ENCODE measurements around the gene MYT1.

The MYT1 gene

DNA sequence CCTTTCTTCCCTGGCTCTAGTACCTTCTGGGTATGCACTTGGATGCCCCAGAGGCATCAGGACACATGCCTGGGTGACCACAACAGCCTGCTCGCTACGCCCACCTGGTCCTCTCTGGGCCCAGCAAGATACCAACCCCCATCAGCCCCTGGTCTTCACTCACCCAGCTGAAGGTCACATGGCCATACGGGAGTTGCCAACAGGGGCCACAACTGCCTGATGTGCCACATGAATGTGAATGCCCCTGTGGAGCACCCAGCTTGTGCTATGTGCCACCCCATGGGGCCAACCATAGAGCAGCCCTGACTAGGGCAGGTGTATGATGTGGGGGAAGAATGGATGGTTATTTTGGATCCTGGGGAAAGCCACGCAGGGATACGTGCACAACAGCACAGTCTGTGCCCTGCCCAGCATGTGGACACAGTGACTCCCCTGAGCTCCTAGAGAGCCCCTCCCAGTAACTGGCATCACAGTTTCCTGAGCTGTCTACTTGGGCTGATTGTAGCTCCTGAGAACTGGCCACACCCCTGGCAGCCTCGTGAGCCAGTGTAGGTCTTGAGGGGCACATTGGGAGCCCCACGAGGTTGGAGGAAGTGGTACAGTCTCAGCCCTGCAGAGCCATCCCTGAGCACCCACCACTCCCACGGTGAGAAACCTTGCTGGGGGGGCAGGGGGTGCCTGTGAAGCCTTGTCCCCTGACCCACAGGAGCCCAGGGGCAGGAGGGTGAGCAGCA is 80.8 kb downstream of the MYT1 start:
- H3K27me3 ChIP-seq (ENCODE audit: insufficient read depth, poor library complexity, severe bottlenecking), result peaks cover 2% of the 10 kb centered on the region
- no peak overlapping the region for H3K4me3 ChIP-seq (replicated peaks; ENCODE audit: insufficient read depth, low read length)
- no peak for TF ChIP-seq GABPA (IDR thresholded peaks at IDR 0.05; ENCODE audit: low read depth)
- TF ChIP-seq, protein P1, sequence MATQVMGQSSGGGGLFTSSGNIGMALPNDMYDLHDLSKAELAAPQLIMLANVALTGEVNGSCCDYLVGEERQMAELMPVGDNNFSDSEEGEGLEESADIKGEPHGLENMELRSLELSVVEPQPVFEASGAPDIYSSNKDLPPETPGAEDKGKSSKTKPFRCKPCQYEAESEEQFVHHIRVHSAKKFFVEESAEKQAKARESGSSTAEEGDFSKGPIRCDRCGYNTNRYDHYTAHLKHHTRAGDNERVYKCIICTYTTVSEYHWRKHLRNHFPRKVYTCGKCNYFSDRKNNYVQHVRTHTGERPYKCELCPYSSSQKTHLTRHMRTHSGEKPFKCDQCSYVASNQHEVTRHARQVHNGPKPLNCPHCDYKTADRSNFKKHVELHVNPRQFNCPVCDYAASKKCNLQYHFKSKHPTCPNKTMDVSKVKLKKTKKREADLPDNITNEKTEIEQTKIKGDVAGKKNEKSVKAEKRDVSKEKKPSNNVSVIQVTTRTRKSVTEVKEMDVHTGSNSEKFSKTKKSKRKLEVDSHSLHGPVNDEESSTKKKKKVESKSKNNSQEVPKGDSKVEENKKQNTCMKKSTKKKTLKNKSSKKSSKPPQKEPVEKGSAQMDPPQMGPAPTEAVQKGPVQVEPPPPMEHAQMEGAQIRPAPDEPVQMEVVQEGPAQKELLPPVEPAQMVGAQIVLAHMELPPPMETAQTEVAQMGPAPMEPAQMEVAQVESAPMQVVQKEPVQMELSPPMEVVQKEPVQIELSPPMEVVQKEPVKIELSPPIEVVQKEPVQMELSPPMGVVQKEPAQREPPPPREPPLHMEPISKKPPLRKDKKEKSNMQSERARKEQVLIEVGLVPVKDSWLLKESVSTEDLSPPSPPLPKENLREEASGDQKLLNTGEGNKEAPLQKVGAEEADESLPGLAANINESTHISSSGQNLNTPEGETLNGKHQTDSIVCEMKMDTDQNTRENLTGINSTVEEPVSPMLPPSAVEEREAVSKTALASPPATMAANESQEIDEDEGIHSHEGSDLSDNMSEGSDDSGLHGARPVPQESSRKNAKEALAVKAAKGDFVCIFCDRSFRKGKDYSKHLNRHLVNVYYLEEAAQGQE (IDR thresholded peaks at IDR 0.05; ENCODE audit: insufficient replicate concordance, low read depth), result no peak
- TF ChIP-seq POLR2AphosphoS5 (IDR thresholded peaks at IDR 0.05; ENCODE audit: low read depth), result no peak
- TF ChIP-seq, protein P2, sequence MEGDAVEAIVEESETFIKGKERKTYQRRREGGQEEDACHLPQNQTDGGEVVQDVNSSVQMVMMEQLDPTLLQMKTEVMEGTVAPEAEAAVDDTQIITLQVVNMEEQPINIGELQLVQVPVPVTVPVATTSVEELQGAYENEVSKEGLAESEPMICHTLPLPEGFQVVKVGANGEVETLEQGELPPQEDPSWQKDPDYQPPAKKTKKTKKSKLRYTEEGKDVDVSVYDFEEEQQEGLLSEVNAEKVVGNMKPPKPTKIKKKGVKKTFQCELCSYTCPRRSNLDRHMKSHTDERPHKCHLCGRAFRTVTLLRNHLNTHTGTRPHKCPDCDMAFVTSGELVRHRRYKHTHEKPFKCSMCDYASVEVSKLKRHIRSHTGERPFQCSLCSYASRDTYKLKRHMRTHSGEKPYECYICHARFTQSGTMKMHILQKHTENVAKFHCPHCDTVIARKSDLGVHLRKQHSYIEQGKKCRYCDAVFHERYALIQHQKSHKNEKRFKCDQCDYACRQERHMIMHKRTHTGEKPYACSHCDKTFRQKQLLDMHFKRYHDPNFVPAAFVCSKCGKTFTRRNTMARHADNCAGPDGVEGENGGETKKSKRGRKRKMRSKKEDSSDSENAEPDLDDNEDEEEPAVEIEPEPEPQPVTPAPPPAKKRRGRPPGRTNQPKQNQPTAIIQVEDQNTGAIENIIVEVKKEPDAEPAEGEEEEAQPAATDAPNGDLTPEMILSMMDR (IDR thresholded peaks at IDR 0.05; ENCODE audit: insufficient read depth, low read length), result no peak
- no peak for TF ChIP-seq SPI1 (IDR thresholded peaks at IDR 0.05; ENCODE audit: borderline replicate concordance, low read depth)
- H3K27ac ChIP-seq (replicated peaks), result no peak overlapping the region
- no peak for DNase-seq (ENCODE audit: low read depth in 1 of 2, low spot score in 1 of 2)

DNA sequence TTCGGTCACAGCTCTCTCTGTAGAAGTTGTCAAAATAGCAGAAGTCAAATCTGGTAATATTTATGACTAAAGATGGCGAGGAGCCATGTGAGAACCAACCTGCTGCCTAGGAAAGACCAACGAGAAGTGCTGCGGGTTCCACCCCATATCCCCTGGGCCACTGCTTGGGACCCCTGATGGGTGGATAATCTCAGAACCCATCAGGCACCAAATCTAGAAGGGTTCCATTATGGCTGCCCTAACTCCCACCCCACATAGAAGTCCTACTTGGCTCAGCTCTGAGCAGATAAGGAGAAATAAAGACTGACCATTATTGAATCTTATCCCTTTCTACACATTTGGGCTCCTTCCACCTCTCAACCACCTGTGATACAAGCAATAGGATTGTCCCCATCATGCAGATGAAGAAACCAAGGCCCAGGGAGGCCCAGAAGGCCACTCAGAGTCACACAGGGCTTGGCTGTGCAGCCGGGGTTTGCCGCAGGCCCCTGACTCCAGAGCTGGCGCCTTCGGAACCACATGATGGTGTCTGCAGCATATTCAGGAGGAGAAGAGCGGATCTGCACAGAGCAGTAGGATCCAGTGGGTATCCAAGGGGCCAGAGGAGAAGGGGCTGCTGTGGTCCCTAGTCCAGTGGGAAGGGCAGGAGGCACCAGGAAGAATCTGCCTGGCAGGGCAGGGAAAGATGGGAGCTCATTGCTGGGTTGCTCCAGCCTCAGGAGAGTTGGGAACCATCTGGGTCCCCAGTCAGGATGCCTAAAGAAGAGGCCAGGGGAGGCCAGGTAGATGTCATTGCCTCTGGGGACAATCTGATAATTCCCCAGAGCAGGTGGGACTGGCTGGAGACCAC is 81.7 kb downstream of the MYT1 start:
- DNase-seq (ENCODE audit: low read depth in 1 of 2, low spot score in 1 of 2), result no peak
- Histone ChIP-seq H3K27me3 (ENCODE audit: insufficient read depth, poor library complexity, severe bottlenecking) (peaks cover 6% of the 10 kb centered on the region), H3K27ac (replicated peaks) (no peak overlapping the region), H3K4me3 (replicated peaks; ENCODE audit: insufficient read depth, low read length) (no peak overlapping the region)
- TF ChIP-seq, protein P1 (IDR thresholded peaks at IDR 0.05; ENCODE audit: insufficient replicate concordance, low read depth), result no peak
- TF ChIP-seq SPI1 (IDR thresholded peaks at IDR 0.05; ENCODE audit: borderline replicate concordance, low read depth), result no peak
- TF ChIP-seq, protein P2 (IDR thresholded peaks at IDR 0.05; ENCODE audit: insufficient read depth, low read length), result no peak
- TF ChIP-seq POLR2AphosphoS5 (IDR thresholded peaks at IDR 0.05; ENCODE audit: low read depth), result no peak
- TF ChIP-seq GABPA (IDR thresholded peaks at IDR 0.05; ENCODE audit: low read depth), result no peak

DNA sequence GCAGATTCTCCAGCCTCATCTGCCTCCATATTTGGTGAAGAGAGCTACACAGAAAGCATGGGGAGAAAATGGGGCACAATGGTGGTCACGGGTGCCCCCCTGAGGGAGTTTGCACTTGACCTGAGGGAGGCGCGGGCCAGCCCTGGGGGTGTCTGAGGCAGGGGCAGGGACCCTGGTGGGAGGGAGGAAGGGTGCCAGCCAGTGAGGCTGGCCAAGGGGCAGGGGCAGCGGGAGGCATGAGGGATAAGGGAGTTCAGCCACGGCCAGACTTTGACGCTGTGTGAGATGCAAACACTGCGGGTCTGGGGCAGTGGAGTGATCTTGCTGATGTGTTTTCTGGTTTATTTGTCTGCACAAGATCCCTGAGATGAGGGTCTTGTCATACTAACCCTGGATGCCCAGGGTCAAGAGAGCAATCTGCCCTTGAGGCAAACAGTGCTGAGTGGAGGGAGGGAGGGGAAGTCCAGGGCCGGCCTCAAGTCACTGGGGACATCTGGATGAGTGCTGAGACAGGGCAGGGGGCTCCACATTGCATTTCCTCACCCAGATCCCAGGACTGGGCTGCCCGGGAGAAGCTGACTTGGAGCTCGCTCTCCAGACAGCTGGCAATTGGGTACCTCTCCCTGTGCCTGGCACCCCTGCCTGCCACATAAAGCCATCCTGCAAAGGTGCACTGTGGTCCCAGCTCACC is 82.5 kb downstream of the MYT1 start:
- TF ChIP-seq SPI1 (IDR thresholded peaks at IDR 0.05; ENCODE audit: borderline replicate concordance, low read depth) (no peak), GABPA (IDR thresholded peaks at IDR 0.05; ENCODE audit: low read depth) (no peak), POLR2AphosphoS5 (IDR thresholded peaks at IDR 0.05; ENCODE audit: low read depth) (no peak)
- TF ChIP-seq, protein P2 (IDR thresholded peaks at IDR 0.05; ENCODE audit: insufficient read depth, low read length), result no peak
- TF ChIP-seq, protein P1 (IDR thresholded peaks at IDR 0.05; ENCODE audit: insufficient replicate concordance, low read depth), result no peak
- Histone ChIP-seq H3K4me3 (replicated peaks; ENCODE audit: insufficient read depth, low read length) (no peak overlapping the region), H3K27ac (replicated peaks) (no peak overlapping the region), H3K27me3 (ENCODE audit: insufficient read depth, poor library complexity, severe bottlenecking) (peaks cover 6% of the 10 kb centered on the region)
- DNase-seq (ENCODE audit: low read depth in 1 of 2, low spot score in 1 of 2), result no peak
